Transverse colon (tissue), 4 donors: ENCODE measurements around the gene ECI1.

Experiments
- CTCF ChIP-seq, 5 experiments: fragments of 200-600 bp in 3 of 5; fragments of 450-650 bp in 2 of 5; sonication (generic) in 3 of 5; IDR thresholded peaks; 1 replicate in 2 of 5; 2 replicates in 3 of 5; pipeline ENCODE4 v1.5.1; 2016 to 2017; ENCODE audit warnings: antibody characterized with exemption in 5 of 5, inconsistent platforms in 3 of 5, mild to moderate bottlenecking in 2 of 5, moderate library complexity in 1 of 5
- EP300 ChIP-seq: sonication (generic); formaldehyde crosslinking; IDR thresholded peaks from one replicate; pipeline ENCODE4 v1.6.1; 2017; ENCODE audit warnings: antibody characterized with exemption, low read depth
- POLR2A ChIP-seq: fragments of 450-650 bp; IDR thresholded peaks from one replicate; pipeline ENCODE4 v1.6.1; 2016; ENCODE audit warnings: antibody characterized with exemption, mild to moderate bottlenecking, moderate library complexity
- POLR2AphosphoS5 ChIP-seq, 3 donors: sonication (generic); formaldehyde crosslinking; IDR thresholded peaks; one replicate each; pipeline ENCODE4 v1.6.1; 2016; ENCODE audit warnings: antibody characterized with exemption in 3 of 3

GRCh38 chr16:2213817-2214718, 37.3 kb downstream of the ECI1 start:
- TF ChIP-seq CTCF (IDR thresholded peaks at IDR 0.05) (no peak), POLR2A (no peak), POLR2AphosphoS5 (IDR thresholded peaks at IDR 0.05) (no peak), EP300 (no peak)
